HG03432 (cell line): Measurements from ENCODE around the gene HPRT1.
A peak's percentile ranks its signal among the peaks of the same experiment; 100 is the strongest.

Experiments
- ATAC-seq: cut with Tn5 transposase; IDR thresholded peaks from one replicate; pipeline ENCODE4 v1.9.1; 2021; ENCODE audit warnings: mild to moderate bottlenecking, moderate library complexity; ENCODE audit not compliant: unreplicated experiment

The HPRT1 gene

DNA sequence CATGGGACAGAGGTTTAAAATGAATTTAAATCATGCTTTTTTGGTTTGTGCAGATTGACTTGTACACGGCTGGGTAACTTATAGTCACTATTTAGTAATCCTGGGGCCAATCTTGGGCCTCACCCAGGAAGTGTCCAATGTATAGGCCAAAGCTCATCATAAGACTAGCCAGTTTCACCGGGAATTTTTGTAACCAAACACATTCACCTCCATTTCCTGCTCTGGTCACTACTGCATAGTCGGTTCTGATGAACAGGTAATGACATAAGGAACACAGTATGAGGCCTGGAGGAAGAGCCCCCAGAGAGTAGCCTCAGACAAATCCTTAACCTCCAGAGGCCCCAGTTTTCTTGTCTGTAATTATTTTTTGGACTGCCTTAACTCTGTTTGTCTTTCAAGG lies 81.9 kb downstream of the HPRT1 start:
- ATAC-seq: no peak

DNA sequence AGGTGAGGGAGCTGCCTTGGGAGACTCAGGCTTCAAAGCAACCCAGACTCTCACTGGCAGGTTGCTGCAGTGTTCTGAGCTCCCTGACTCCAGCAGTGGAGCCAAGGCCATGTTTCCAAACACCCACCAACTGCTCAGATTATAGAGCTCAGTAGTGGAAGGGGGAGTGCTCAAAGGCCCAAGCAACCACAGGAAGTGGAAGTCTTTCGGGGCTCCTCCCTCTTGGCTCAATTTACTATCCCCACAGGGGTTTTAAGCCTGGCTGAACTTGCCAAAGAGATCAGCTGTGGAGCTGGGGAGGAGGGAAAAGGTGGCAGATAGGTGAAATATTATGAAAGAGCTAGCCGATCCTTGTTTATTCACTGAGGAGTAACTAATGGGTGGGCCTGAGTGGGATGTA lies 82.5 kb downstream of the HPRT1 start:
- ATAC-seq: peak; percentile 60

DNA sequence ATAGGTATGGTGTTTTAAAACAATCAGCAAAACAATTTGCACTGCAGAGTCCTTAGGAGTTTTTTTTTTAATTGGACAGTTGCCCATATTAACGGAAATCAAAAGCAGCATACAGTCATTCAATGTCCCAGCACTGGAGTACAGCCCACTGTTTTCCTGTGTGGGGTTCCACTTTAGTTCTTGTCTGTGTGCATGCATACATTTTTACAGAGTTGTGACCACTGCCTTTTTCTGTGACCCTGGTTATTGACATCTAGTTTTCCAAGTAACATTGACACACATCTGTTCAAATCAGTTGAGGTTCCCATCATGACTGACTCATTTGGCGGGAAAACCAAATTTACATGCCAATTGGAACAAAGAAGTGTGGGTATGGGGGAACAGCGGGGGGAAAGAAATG lies 83.3 kb downstream of the HPRT1 start:
- ATAC-seq: no peak

DNA sequence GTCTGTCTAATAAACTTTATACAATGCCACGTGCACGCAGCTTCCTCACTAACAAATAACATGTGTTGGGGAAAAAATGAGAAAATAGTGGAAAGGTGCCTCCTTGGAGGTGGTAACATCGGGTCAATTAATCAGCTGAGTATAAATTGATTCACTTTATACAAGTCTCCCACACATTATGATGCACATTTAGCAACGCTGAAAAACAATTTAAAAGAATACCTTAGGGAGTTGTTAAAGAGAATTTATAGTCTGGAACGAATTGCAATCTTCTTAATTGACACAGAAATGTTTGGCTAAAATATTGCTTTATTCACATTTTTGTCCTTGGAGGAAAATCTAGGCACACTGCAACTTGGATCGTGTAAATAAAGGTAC lies 84.2 kb downstream of the HPRT1 start:
- no peak for ATAC-seq

DNA sequence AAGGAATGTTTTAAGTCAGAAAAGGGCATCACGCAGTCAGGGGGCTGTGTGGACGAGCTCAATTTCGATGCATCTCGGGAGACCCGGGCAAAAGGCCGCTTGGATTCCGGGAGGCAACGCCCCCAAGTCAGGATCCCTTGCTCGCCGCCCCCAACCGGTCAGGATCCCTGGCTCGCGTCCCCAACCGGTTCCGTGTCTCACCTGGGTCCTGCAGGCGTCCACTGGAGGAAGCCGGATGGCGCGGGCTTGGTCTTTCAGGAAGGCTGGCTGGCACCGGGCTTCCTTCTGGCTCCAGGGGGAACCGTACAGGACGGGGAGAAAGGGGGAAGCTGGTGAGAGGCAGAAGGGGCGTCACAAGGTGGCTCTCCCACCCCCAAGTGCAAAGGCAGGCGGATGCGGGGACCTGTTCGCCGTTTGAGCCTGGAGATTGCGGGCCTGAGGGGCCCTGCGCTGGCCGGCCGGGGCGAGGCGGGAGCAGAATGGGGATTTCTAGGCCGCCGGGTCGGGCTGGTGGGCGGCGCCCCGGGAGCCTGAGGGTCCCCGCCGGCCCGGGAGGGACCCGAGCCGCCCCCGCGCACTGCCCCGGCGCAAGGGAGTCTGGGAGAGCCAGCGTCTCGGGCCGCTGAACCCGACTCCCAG lies 84.7 kb downstream of the HPRT1 start:
- ATAC-seq: no peak

DNA sequence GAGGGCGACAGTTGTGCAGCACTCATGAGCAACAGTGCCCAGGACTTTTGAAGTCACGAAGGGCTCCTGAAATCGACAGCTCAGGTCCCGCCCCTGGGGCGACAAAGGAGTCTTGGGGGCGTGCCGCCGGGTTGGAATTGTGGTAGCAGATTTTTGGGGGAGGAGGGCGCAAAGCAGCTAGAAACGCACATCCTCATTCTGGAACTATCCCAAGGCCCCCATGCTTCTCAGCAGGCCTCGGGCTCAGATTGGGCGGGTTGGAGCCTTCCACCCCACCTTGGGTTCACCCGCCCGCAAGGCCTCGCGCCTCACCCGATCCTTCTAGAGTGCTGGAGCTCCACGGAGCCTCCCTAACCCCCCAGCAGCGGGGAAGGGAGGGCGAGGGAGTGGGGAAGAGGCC lies 85.5 kb downstream of the HPRT1 start:
- no peak for ATAC-seq

DNA sequence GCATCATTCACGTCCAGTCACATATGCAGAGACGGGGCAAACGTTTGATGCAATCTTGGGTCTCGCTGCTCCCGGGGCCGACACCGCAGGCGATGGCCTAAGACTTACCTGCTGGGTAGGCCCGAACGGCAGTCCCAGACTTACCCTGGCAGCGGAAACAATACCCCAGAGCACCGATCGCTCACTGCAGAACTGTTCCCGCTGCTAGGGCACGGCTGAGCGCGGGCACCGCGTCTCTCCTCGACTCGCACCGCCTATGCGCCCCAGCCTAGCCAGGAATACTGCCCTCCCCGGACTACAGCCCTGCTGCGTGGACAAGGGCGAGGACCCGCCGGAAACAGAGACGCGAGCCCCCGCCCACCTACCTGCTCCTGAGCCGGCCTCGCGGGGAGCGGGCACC lies 86.2 kb downstream of the HPRT1 start:
- no peak for ATAC-seq

DNA sequence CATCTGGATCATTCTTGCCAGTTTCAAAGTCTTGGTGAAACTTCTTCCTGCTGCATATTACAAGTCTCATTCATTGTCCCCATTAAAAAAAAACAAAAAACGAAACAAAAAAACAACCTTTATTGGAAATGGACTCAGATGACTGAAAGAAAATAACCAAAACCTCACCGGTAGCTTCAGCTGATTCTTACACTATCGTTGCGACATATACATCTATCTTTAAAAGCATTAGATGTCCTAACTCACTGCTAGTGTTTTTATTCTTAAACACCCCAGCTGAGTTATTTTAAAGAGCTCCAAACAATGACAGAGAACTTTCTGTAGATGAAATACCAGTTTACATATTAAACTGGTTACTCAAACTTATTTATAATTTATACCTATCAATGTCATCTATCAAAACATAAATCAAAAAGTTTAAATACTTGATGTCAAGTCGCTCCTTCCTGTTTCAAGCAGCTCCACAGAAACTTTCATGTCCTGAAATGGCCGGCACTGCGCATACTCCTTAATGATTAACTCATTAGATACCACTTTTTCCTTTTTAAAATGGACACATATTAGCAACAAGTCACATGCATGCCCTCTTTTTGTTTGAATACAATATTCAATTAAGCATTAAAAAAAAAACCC lies 87.2 kb downstream of the HPRT1 start:
- no peak for ATAC-seq

DNA sequence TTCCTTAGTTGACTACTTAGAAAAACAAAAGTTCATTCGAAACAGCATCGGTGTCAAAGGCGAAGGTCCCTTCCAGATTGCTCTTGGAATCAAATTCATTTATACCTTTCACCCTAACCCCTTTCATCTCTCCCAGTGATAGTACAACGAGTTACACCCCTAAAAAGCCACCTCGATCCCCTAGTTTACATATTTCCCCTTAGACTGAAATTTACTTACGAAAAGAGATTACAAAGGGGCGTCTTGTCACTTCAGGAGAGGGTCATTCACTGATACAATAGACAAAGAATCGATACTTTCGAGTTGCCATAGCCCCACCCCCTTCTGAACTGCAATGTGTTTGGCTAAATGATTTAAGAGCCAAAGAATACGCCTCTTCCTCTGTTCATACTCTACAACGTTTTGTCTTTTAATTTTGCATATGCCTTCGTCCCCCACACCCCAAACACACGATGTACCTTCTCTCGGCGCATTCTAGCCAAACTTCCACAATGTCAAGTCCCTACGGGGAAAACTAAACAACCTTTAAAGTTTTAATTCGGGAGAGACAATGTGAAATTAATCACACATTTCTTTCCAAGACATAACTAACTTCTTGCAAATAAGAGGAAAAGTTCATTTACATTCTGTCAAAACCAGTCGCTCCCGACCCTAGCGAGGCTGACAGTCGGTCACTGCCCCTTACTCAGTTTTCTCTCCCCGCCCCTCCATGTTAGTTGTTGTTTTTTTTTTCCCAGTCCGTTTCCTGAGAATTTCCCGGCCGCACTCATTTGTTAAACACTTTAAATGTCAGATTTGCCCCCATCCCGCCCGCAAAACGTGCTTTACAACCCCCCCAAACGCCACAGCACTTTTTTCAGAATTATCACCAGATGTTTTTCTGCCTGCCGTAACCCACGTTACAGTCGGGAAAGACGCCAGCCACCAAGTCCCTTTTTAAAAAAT lies 88.6 kb downstream of the HPRT1 start:
- no peak for ATAC-seq
